Measurements from ENCODE around the gene DYNLT1.

DNA sequence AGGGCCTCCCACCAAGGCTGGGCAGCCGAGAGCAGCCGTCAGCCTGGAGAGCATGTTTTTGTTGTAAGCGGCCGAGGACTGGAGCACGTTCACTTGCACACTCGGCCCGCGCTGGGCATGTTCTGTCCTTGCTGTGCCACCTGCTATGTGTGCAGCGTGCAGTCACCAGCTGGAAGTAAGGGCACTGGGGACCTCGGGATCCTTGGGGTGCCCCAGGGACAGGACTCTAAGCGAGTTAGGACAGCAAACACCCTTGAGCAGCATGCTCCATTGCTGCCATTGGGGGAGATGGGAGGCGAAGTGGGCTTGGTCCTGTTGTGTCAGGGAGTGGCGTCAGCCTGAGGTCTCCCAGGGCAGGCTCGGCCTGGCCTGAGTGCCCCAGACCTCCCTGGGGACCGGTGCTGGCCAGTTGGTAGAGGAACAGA, 18.6 kb downstream of the DYNLT1 start:
- no peak for TF ChIP-seq CTCF (IDR thresholded peaks at IDR 0.05)
- no peak for TF ChIP-seq POLR2A (IDR thresholded peaks at IDR 0.05)

All from right lobe of liver (tissue), 4 donors.